ENCODE results near the gene STEAP3.

The STEAP3 gene

DNA sequence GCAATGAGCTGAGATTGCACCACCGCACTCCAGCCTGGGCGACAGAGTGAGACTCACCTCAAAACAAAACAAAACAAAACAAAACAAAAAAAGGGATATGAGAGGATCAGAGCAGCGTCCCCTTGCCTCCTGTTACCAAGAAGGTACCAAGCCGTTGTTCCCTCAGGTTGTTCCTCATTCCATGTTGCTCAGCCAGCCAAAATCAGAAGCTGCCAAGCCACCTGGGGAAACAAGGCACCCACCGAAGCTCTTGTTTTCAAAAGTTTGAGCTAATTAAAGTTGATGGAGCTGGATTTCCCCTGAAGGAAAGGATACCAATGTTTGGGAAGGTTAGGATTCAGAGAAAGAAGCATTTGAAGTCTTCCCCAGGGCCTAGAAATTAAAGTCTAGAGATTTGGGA lies 21.8 kb upstream of the STEAP3 start:
- no peak for DNase-seq

DNA sequence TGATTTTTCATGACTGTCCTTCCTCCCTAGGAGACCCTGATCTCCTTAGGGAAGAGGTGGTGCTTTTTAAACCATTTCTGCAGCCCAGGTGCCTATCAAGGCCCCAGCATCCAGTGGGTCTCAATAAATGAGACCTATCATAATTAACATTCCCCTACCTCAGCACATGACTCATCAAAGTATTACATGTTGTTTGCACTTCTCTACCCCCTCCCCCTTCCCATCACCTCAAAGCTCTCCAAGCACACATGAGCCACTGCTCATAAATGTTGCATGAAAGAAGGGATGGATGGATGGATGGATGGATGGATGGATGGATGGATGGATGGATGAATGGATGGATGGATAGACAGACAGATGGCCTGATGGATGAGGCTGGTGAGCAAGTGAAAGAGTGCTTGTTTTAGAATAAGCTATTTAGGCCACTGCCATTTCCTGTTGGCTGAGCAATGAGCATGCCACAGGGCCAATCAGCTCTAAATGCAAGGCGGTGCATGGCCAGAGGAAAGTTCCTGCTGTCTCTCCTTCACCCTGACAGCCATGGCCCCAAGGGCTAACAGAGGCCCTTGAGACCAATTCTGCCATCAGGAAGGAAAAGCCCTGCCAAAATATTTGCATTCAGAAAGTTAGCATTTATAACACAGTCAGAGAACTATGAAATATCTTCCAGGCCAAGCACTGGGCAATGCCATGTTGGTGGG lies 20.9 kb upstream of the STEAP3 start:
- no peak for DNase-seq

DNA sequence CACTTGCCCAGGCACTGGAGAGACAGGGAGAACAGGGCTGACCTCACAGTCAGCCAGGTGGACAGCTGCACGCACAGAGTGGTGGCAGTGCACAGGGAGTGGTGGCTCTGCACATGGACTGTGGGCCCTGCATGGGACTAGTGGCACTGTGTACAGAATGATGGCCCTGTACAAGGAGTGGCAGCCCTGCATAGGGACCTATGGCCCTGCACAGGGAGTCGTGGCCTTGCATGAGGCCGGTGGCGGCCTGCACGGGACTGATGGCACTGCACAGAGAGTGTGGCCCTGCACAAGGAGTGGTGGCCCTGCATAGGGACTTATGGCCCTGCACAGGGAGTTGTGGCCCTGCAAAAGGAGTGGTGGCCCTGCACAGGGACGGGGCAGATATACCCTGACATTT lies 19.1 kb upstream of the STEAP3 start:
- no peak for DNase-seq

DNA sequence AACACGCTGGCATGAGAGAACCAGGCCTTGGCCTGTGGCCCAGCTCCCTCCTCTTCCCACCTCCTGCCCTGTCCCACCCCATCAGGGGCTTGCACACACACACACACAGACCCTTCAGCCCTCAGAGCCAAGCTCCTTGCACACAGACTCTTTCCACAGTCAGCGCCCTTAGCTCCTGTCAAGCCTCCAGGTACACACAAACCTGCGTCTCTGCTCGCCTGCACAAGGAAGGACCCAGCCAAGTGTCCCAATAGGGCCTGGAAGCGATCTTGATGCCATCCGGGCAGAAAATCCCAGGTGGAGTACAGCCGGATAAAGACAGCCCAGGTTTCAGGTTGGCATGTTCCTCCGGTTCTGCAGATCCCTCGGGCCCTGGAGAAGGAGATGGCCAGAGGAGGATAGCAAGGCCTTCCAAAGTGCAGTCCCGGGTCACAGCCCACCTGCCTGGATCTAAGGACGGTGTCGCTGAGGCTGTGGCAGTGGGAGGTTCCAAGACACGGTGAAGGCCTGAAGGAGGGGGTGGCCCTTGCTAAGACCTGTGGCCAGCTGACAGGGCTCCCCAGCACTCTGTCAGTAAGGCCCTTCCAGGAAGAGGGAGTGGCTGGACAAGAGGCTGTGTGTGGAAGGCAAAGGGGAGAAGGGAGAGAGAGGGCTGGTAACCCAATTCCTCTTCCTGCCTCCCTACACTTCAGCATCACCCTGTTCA lies 18.5 kb upstream of the STEAP3 start:
- no peak for DNase-seq

DNA sequence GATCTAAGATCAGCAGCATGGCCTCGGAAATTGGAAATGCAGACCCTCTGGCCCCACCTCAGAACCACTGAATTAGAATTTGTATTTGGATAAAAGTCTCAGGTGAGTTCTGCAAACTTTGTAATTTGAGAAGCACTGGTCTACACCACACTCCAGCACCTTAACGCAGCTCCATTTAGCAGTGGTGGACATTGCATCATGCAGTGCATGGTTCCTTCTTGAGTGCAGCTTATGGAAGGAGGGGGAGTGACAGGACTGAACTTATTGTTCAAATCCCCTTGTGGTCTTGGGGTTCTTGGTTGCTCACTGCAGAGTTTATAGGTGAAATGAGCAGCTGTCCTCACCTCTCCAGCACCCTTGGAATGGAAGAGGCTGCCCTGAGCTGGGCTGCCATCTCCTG lies 17.4 kb upstream of the STEAP3 start:
- no peak for DNase-seq

DNA sequence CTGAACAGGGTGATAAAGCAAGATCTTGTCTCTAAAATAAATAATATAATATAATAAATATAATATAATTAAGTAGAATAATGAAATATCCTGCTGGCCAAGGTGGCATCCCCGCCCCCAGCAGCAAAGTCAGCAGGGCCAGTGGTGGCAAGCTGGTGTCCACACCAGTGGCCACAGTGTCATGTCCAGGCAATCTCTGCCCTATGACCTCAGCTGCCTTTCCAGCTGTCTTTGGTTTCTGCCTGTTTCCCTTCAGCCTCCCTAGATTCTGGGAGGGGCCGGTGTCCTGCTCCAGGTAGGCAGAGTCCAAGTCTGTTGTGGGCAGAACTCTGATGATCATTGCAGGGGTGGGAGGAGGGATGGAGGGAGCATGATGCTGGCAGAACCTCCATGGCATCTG lies 16.2 kb upstream of the STEAP3 start:
- no peak for DNase-seq

DNA sequence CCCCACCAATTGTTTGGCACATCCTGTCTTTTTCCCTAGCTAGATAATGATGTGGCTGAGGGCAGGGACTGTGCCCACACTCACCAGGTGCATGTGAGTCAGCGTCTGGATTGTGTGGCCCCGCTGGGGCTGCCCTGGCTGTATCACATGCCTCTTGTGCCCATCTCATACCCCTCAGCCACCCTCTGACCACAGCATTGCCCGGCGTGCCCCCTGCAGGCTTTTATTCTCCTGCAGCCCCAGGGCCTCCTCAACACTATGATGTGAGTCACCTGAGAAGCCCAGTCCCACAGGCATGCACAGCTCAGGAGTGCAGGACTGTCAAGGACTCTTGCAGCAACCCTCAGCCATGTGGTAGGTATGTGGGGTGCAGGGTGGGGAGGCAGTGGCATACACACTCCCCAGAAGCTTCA lies 14.8 kb upstream of the STEAP3 start:
- DNase-seq, result no peak

DNA sequence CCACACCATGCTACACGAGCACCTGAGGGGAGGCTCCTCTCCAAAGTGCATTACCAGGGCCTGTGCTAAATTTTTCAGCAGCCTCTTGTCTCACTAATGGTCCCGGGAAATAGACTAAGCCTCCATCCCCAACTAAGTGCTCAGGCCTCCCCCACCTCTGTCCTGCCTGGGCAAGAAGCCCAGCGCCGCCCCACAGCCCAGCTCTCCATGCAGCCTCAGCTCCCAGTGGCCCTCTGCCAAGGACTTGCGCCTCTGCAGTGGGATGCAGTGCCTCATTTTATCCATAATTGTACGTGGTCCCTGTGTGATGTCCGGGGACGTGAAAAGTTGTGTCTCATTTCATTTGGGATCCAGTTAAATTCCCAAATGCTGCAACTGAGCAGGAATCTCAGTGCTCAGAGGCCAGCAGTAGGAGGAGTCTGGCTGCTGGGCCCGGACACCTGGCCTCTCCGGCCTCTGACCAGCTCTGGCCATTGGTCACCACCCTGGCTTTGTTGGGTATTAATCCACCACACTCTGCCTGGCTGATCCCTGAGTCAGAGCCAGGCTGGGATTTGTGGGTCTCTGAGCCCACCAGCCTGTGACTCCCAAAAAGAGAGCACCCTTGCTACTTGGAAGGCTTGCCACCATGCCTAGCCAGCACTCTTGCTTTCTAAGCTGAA lies 11.4 kb upstream of the STEAP3 start:
- DNase-seq, result no peak

DNA sequence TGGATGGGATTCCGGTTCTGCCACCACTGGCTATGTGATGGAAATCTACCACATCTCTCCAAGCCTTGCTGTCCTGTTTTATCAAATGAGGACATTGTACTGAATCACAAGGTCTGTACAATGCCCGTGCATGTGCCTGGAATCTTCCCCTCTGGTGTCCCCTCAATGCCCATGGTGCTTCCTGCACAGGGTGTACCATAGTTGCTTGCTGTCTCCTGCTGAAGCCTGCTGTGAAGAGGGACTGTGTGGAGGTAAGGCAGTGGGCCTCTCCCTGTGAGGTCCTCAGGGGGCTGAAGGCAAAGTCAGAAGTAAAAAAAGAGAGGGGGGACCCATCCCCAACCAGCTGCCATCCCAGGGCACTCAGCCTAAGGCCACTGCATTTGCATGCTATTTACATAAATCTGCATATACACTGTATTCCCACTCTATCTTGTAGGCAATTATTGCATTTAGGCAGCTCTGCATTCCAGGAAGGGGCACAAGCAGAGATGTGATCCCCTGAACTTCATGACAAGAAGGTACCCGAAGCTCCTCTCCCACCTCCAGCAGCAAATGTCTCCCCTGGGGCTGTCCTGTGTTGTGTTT lies 9.1 kb upstream of the STEAP3 start:
- DNase-seq, result no peak

DNA sequence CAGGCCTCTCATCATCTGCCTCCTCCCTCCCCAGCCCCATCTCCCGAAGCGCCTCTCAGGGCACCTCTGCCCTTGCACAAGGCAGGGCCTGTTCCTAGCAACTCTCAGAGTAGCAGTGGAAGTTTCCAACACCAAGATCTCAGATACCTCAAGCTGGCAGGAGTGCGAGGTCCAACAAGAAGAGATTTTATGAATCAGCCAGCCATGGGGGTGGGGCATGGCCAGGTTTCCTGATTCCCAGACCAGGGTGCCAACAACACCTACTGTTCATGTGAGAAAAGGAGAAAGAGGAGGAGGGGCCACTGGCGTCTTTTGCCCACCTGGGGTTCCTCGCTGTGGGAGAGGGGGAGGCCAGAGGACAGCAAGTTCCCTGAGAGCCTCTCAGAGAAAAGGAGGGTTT lies 6.6 kb upstream of the STEAP3 start:
- no peak for DNase-seq

DNA sequence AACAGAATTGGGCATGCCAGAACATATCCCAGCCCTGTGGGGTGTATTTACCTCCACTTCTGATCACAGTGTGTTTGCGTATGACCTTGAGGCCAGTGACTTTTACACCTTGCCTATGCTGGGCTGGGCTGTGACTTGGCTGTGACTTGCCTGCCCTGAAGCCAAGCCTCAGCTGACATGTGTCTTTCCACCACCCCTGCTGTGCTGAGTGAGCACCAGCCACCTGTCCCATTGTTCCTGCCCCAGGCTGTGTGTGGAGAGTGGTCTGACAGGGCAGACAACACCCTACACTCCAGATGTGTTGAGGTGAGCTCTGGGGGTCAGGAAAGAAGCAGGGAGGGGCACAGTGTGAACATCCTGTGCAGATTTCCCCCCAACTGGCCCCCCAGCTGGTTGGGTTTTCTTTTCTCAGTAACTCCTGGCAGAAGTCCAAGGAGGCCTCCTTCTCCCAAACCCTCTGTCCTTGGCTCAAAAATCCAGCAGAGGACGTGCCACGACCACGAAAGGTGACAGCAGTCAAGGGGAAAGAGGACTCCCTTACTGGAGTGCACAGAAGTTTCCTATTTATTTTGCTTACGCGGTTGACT lies 5.1 kb upstream of the STEAP3 start:
- peak in 1 of 2 donors; percentile 30 for DNase-seq

DNA sequence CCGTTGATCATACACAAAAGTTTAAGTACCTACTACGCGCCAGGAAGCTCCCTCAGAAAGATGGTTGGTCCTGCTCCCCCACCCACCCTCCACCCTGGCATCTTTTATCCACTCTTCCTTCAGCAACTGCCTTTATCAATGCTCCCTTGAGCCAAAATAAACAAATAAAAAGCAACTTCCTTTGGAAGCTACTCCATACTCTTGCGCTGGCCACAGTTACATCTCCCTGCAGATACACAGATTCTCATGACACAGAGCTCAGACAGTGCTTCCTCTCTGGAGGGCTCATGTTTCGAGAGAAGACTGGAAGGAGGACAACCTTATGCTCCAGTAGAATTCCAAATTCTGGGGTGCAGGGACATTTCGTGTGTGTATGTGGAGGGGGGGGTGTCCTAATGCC lies 3.8 kb upstream of the STEAP3 start:
- no peak for DNase-seq

DNA sequence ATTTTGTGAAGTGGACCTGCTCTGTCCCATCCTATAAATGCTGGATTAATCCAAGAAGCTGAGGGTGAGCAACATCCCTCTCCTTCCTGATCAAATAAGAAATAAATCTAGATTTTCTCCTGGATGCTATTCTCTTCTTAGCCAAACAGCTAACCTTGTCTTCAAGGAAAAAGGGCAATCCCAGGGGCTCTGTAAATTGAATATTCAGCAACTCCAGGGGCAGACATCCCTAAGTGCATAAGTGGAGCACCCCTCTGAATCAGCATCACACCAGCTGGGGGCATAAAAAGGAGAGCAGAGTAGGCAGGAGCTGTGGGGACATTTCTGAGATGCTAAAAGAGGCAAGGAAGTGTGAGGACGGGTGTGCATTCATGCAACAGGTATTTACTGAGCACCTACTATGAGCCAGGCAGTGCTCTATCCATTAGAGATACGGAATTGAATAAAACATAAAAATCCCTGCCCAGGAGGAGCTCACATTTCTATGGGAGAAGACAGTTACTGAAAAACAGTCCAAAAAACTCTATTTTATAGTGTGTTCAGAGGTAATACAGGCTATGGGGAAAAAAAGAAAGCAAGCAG lies 2.8 kb upstream of the STEAP3 start:
- no peak for DNase-seq

DNA sequence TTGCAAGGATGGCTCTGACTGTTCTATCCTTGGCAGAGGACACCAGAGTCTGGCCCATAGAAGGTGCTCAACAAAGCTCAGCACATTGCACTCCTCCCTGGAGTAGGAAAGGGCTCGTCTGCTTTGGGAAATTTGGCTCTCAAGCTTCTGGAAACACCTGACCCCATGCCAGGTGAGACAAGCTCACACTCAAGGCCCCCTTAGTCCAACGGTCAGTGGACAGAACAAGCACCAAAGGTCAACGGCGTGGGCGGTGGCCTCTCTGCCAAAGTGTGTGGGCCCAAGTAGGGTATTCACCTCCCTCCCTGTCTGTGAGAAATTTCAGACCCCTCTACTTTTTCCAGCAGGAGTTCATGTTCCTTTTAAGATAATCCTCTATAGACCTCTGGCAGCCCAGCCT lies 2.0 kb upstream of the STEAP3 start:
- no peak for DNase-seq

DNA sequence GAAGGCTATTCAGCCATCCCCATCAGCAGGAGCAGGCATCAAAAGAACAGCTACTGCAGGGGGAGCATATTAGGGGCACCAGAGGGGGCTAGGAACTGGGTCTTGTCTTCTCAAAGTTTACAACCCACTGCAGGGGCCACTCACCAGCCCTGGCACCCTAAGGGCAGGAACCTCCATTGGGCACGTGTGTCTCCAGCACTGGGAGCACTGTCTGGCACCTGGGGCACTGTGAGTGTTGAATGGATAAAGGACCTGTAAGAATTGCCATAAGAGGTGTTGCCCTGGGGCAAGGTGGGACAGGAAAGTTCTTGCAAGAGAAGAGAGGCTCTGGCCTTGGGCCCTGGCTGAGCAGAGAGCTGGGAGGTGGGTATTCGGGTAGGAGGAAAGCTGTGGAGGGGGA lies 1.4 kb upstream of the STEAP3 start:
- no peak for DNase-seq

DNA sequence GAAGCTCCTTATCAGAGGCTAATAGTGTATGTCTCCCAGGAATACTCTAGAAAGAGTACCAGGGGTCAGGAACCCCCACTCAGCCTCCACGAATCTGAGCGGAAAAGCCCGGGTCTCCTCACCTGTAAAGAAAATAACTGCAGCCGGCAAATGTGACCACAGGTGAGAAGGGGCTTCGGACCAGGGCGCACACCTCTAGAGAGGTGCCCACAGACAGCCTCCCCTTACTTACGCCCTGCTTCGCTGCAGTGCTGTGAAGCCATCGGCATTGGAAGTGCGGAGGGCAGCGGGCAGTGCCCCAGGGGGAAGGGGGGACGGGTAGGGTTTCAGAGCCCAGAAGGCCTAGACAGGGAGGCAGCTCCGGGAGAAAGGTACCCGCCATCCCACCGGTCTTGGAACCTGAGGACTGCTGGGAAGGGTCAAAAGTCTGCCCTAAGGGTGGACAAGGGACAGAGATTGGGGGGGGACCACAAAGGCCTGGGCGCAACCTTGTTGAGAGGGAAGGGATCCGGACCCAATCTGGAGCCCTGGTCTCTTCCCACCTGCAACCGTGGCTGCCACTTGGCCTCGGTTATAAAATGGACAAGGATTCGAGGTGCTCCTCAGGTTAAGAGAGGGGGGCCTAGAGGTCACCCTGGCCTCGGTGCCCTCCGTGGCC lies 642 bp upstream of the STEAP3 start:
- no peak for DNase-seq

DNA sequence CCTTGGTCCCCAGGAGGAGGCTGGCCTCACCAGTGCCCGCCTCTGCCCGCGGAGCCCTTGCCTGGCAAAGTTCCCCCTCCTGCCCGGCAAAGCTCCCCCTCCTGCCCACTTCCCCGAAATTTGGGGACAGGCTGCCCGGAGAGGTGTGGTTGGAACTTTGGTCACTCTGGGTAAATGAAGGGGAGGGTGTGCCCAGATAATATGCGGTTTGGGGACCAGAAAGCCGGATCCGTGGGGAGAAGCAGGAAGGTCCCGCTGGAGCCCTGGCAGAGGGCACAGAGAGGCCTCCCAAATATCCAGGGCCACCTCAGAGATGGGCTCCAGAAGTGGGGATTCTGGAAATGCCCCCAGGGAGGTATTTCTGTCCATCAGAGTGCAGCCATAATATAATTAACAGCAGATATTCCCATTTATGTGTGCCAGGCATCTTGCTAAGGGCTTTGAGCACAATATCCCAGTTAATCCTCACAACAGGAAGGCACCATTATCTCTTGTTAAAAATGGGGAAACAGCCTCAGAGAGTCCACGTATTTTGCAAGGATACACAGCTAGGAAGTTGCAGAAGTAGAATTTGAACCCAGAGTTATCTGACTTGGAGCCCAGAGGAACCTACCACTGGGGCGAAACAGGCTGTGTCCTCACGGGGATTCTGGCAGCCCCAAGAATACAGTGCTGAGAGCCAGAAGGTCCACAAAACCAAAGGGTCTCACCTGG lies 914 bp downstream of the STEAP3 start:
- peak; percentile 38 to 49 for DNase-seq

DNA sequence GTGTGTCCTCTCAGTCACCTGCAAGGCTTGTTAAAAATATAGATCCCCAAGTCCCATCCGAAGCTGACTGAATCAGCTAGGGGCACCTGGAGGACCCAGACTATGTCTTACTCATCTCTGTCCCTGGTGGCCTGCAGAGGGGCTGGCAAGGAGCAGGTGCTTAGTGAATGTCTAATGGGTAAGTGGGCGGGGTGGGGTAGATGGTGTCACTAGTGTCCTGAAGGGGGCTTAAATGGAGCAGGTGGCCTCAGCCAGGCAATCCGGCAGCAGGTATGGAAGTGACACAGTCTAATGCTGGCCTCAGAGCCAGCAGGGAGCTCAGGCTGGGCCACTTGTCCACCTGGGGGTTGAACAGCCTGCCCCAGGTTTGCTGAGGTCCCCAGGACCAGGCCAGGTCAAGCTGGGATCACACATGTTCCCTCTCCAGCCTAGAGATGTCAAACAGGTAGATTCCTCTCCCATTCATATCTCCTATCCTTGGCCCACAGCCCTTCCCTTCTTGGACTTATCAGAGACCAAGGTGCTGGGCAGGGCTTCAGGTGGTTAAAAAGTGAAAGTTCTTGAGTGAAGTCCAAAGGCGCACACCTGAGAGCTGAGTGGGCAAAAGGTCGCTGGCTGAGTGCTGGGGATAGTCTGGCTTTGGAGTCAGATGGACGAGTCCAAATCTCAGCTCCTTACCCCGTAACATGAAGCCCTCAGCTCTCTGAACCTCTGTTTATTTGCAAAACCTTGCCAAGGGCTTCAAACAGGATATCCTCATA lies 1.7 kb downstream of the STEAP3 start:
- no peak for DNase-seq

DNA sequence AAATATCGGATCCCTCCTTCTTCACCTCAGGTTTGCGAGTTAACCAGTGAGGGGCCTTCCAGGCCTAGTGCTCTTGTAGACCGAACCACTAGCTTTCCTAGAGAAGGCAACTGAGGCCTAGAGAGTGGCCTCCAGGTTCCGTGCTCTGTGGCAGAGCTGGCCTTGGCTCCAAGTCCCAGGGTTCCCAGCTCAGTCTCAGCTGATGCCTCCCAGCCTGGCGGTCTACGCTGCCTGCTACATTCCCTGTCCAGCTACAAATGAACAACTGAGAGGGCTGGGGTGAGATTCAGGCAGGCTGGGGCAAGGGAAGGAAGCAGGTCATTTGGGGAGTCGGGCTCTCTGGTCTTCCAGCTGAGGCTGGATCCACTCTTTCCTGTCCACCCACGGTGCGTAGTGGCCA lies 2.3 kb downstream of the STEAP3 start:
- DNase-seq, result no peak

DNA sequence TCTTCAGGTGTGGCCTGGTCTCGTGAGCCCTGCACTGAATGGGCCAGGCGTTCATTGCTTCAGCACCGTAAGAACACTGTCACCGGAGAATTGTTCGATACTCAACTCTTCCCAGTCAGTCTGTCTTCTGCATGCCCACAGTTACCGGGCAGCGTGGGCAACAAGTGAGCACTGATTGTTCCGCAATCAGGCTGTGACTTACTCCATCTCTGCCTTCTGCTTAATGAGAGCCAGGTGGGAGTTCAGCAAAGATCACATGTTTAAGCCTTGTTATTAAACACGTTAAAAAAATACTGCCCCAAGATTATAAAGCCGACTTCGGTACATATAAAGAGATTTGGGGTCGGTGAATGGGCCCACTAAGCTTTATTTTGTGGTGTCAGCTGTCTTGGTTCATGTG lies 3.7 kb downstream of the STEAP3 start:
- DNase-seq, result no peak

DNA sequence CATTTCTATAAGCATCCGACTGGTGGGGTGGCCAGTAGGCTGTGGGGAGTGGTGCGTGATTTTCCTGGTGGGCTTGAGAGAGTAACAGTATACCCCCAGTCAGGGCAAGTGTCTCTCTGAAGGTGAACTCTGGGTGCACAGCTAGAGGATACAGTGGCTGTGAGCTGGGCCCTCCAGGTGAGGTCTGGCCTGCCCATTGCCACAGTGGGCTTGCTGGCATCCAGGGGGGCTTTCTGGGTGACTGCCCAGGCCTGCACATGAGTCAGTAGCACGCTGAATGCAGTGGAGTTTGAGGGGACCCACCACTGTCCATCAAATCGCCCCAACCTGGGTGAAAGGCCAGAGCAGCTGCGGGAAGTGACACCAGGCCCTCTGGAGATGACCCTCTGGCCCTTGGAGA lies 4.5 kb downstream of the STEAP3 start:
- DNase-seq, result no peak

Measured in inflammatory macrophage treated with lipopolysaccharide for 1 hour (primary cell).